LNCAP (cell line): Measurements from ENCODE around the gene ACTA1.

Source experiments
- TF ChIP-seq, protein P1 (sequence below): fragments of 450-650 bp; IDR thresholded peaks from 2 replicates; pipeline ENCODE4 v1.5.1; 2017; ENCODE audit warnings: mild to moderate bottlenecking

Gene ACTA1

GRCh38 chr1:229431284-229432115 is 2.4 kb downstream of the ACTA1 start:
- TF ChIP-seq, protein P1, sequence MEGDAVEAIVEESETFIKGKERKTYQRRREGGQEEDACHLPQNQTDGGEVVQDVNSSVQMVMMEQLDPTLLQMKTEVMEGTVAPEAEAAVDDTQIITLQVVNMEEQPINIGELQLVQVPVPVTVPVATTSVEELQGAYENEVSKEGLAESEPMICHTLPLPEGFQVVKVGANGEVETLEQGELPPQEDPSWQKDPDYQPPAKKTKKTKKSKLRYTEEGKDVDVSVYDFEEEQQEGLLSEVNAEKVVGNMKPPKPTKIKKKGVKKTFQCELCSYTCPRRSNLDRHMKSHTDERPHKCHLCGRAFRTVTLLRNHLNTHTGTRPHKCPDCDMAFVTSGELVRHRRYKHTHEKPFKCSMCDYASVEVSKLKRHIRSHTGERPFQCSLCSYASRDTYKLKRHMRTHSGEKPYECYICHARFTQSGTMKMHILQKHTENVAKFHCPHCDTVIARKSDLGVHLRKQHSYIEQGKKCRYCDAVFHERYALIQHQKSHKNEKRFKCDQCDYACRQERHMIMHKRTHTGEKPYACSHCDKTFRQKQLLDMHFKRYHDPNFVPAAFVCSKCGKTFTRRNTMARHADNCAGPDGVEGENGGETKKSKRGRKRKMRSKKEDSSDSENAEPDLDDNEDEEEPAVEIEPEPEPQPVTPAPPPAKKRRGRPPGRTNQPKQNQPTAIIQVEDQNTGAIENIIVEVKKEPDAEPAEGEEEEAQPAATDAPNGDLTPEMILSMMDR: no peak

GRCh38 chr1:229430761-229431283 is 3.1 kb downstream of the ACTA1 start:
- TF ChIP-seq, protein P1: no peak

GRCh38 chr1:229428256-229428655 is 5.6 kb downstream of the ACTA1 start:
- TF ChIP-seq, protein P1: no peak

DNA sequence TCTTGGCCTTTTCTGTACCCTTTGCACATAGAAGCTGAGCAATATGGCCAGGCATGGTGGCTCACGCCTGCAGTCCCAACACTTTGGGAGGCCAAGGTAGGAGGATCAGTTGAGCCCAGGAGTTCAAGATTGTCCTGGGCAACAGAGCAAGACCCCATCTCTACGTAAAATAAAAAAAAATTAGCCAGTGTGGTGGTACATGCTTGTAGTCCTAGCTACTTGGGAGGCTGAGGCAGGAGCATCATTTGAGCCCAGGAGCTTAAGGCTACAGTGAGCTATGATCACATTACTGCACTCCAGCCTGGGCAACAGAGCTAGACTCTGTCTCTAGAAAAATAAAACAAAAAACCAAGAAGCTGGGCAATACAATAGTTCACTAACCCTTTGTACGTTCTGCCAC is 6.3 kb downstream of the ACTA1 start:
- TF ChIP-seq, protein P1: no peak

DNA sequence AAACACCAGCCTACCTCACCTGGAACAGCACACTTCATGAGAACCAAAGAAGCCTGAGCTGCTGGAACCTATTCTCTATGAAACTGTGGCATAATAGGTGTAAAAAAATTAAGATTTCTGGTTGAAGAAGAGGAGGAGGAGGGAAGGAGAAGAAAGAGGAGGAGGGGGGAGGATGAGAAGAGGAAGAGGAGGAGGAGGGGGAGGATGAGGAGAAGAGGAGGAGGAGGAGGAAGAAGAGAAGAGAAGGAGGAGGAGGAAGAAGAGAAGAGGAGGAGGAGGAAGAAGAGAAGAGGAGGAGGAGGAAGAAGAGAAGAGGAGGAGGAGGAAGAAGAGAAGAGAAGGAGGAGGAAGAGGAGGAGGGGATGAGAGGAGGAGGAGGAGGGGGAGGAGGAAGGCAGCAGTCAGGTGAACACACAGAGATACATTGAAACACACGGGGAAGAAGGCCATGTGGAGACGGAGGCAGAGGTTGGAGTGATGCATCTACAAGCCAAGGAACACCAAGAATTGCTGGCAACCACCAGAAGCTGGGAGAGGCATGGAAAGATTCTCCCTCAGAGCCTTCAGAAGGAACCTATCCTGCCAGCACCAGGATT is 8.2 kb downstream of the ACTA1 start:
- TF ChIP-seq, protein P1: no peak

DNA sequence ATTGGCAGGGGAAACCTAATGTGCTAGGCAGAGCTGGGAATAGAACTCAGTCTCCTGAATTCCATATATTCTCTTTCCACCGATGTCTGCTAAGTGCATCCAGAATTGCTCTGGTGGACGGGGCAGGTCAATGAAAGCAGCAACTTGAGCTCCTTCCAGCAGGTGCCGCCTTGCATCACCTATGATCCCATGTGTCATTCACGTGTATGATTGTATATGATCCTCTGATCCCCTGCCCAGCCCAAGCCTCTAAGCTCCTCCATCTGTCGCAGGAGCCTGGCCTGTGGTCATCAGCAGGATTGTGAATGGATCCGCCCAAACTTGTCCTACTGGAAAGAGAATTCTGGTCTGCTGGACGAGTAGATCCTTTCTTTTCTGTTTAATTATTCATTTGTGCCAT is 13.1 kb downstream of the ACTA1 start:
- TF ChIP-seq, protein P1: no peak

GRCh38 chr1:229420224-229420623 is 13.7 kb downstream of the ACTA1 start:
- TF ChIP-seq, protein P1: no peak
